Liver (tissue), 9 donors: ENCODE data around the gene UACA. TPM values are rescaled to one million over a fixed set of nuclear protein-coding genes. Genes with fewer than 3 reads are reported as not detected.
A peak's percentile ranks its signal among the peaks of the same experiment; 100 is the strongest.

Source experiments
- DNase-seq: peaks from one replicate; pipeline ENCODE4 v3.0.0-alpha.2; 2017; ENCODE audit warnings: low spot score
- H3K27ac ChIP-seq, 2 donors: one replicate each; pipeline ENCODE4 v1.7.0; 2013; ENCODE audit warnings: inconsistent platforms in 2 of 2, low read length in 2 of 2, control low read depth in 1 of 2, low read depth in 1 of 2, mild to moderate bottlenecking in 1 of 2
- H3K27me3 ChIP-seq, 4 donors: one replicate each; pipeline versions ENCODE4 v1.6.1 to v1.7.0; 2013; ENCODE audit warnings: low read length in 3 of 4, inconsistent platforms in 1 of 4, mild to moderate bottlenecking in 1 of 4, moderate library complexity in 1 of 4; ENCODE audit not compliant: control insufficient read depth in 4 of 4, insufficient read depth in 4 of 4
- H3K36me3 ChIP-seq, 4 donors: one replicate each; pipeline versions ENCODE4 v1.6.1 to v1.7.0; 2013; ENCODE audit warnings: low read length in 3 of 4, mild to moderate bottlenecking in 3 of 4, low read depth in 1 of 4, moderate library complexity in 1 of 4; ENCODE audit not compliant: control insufficient read depth in 4 of 4, insufficient read depth in 3 of 4
- H3K4me1 ChIP-seq, 4 donors: one replicate each; pipeline versions ENCODE4 v1.6.1 to v1.7.0; 2013; ENCODE audit warnings: low read length in 3 of 4, mild to moderate bottlenecking in 3 of 4, moderate library complexity in 1 of 4; ENCODE audit not compliant: control insufficient read depth in 4 of 4, insufficient read depth in 4 of 4
- H3K4me3 ChIP-seq, 3 donors: one replicate each; pipeline versions ENCODE4 v1.6.1 to v1.7.0; 2013; ENCODE audit warnings: low read length in 3 of 3, control low read depth in 1 of 3, low read depth in 1 of 3, mild to moderate bottlenecking in 1 of 3
- H3K9ac ChIP-seq, 2 donors: one replicate each; pipeline ENCODE4 v1.7.0; 2013; ENCODE audit warnings: low read length in 2 of 2, mild to moderate bottlenecking in 2 of 2, moderate library complexity in 2 of 2, control low read depth in 1 of 2, low read depth in 1 of 2
- H3K9me3 ChIP-seq, 4 donors: one replicate each; pipeline versions ENCODE4 v1.6.1 to v1.7.0; 2013; ENCODE audit warnings: low read length in 3 of 4; ENCODE audit not compliant: control insufficient read depth in 4 of 4
- ATF3 ChIP-seq: IDR thresholded peaks from 2 replicates; pipeline ENCODE4 v1.6.1; 2016; ENCODE audit warnings: antibody characterized with exemption
- CTCF ChIP-seq: fragments of 150-350 bp; IDR thresholded peaks from 2 replicates; pipeline ENCODE4 v1.5.1; 2017; ENCODE audit warnings: improper control_type of control experiment, low read depth, low read length; ENCODE audit not compliant: missing input control
- EGR1 ChIP-seq, 2 donors: IDR thresholded peaks; 2 replicates each; pipeline ENCODE4 v1.6.1; 2016 to 2018; ENCODE audit warnings: antibody characterized with exemption in 2 of 2, low read depth in 2 of 2
- FOXA1 ChIP-seq: IDR thresholded peaks from 2 replicates; pipeline ENCODE4 v1.6.1; 2016; ENCODE audit warnings: antibody characterized with exemption
- FOXA2 ChIP-seq: IDR thresholded peaks from 2 replicates; pipeline ENCODE4 v1.6.1; 2016; ENCODE audit warnings: antibody characterized with exemption
- GABPA ChIP-seq, 2 donors: IDR thresholded peaks in 1 of 2; conservative IDR thresholded peaks in 1 of 2; 2 replicates each; pipeline ENCODE4 v1.6.1; 2016; ENCODE audit warnings: antibody characterized with exemption in 2 of 2, mild to moderate bottlenecking in 1 of 2, moderate library complexity in 1 of 2
- HNF4A ChIP-seq, 2 donors: conservative IDR thresholded peaks; 2 replicates each; pipeline ENCODE4 v1.6.1; 2016; ENCODE audit warnings: antibody characterized with exemption in 2 of 2, mild to moderate bottlenecking in 2 of 2
- HNF4G ChIP-seq: IDR thresholded peaks from 2 replicates; pipeline ENCODE4 v1.6.1; 2016; ENCODE audit warnings: antibody characterized with exemption
- JUND ChIP-seq, 2 donors: IDR thresholded peaks; 2 replicates each; pipeline ENCODE4 v1.6.1; 2016; ENCODE audit warnings: antibody characterized with exemption in 2 of 2
- MAX ChIP-seq: IDR thresholded peaks from 2 replicates; pipeline ENCODE4 v1.6.1; 2016; ENCODE audit warnings: antibody characterized with exemption
- NR2F2 ChIP-seq: IDR thresholded peaks from 2 replicates; pipeline ENCODE4 v1.6.1; 2016; ENCODE audit warnings: antibody characterized with exemption
- RAD21 ChIP-seq, 2 donors: IDR thresholded peaks; 2 replicates each; pipeline ENCODE4 v1.6.1; 2016; ENCODE audit warnings: antibody characterized with exemption in 2 of 2, mild to moderate bottlenecking in 2 of 2
- REST ChIP-seq: IDR thresholded peaks from 2 replicates; pipeline ENCODE4 v1.6.1; 2016; ENCODE audit warnings: antibody characterized with exemption, mild to moderate bottlenecking
- RXRA ChIP-seq, 2 donors: IDR thresholded peaks; 2 replicates each; pipeline ENCODE4 v1.6.1; 2017 to 2018; ENCODE audit warnings: antibody characterized with exemption in 2 of 2, mild to moderate bottlenecking in 1 of 2
- SP1 ChIP-seq: IDR thresholded peaks from 2 replicates; pipeline ENCODE4 v1.6.1; 2018; ENCODE audit warnings: antibody characterized with exemption, mild to moderate bottlenecking
- TAF1 ChIP-seq: conservative IDR thresholded peaks from 2 replicates; pipeline ENCODE4 v1.6.1; 2016; ENCODE audit warnings: antibody characterized with exemption, mild to moderate bottlenecking
- YY1 ChIP-seq: IDR thresholded peaks from 2 replicates; pipeline ENCODE4 v1.6.1; 2016; ENCODE audit warnings: antibody characterized with exemption, mild to moderate bottlenecking
- ZBTB33 ChIP-seq: IDR thresholded peaks from 2 replicates; pipeline ENCODE4 v1.6.1; 2016; ENCODE audit warnings: antibody characterized with exemption
- WGBS: extraction: QIAGEN DNeasy Blood & Tissue Kit; methylation state at CpG from one replicate; pipeline ENCODE4 v1.1.7; 2013; 5-methylcytosine and 5-hydroxymethylcytosine counted together
- polyA plus RNA-seq, 2 donors: library from polyadenylated mRNA; stranded (reverse) in 1 of 2; unstranded in 1 of 2; fragments of 200-250 nt in 1 of 2; fragments of >200 nt in 1 of 2; fragmentation: Nextera tagmentation in 1 of 2; extraction: Ambion mirVana in 1 of 2; gene quantifications; one replicate each; pipeline versions ENCODE4 v1.2.1 to v1.2.3, GENCODE V29; 2013 to 2015
- total RNA-seq, 2 donors: library from RNA; depleted of rRNA; stranded (reverse); fragments of >200 nt; gene quantifications; one replicate each; pipeline ENCODE4 v1.2.3, GENCODE V29; 2014
- donor health status: healthy.
- donor health status: healthy.
- donor health status: healthy.
- donor health status: healthy.
- donor health status: healthy.

Gene UACA
- total and polyA plus RNA-seq, 4 donors = 3.9 to 16.0 (median 10.0) TPM

- Histone ChIP-seq H3K4me3 (no peak overlapping the region), H3K9me3 (no peaks in the 10 kb centered on the region), H3K4me1 (peaks cover 2 to 9% (median 7%) of the 10 kb centered on the region in 4 donors), H3K27me3 (no peaks in the 10 kb centered on the region), H3K36me3 (no peaks in the 10 kb centered on the region), H3K27ac (no peak overlapping the region), H3K9ac (no peak overlapping the region)
- DNase-seq = no peak
- WGBS = 94% methylated on average over 5 of the region's 5 CpGs
- TF ChIP-seq SP1 (no peak), FOXA1 (no peak), ZBTB33 (no peak), NR2F2 (no peak), RAD21 (IDR thresholded peaks at IDR 0.05) (no peak), JUND (IDR thresholded peaks at IDR 0.05) (no peak), HNF4G (no peak), HNF4A (conservative IDR thresholded peaks at IDR 0.05) (no peak)
Observed at GRCh38 chr15:70801109-70801508, 37.8 kb upstream of the UACA start.

GRCh38 chr15:70799667-70800450, 36.5 kb upstream of the UACA start:
- H3K4me1 ChIP-seq = peaks cover 2 to 9% (median 7%) of the 10 kb centered on the region in 4 donors
- peak overlapping the region; percentile 15 to 31 for H3K27ac ChIP-seq
- no peak overlapping the region for H3K9ac ChIP-seq
- no peak for DNase-seq
- no peaks in the 10 kb centered on the region for H3K36me3 ChIP-seq
- H3K27me3 ChIP-seq = no peaks in the 10 kb centered on the region
- H3K9me3 ChIP-seq = no peaks in the 10 kb centered on the region
- WGBS = 86% methylated on average over 9 of the region's 9 CpGs
- no peak overlapping the region for H3K4me3 ChIP-seq
- no peak for TF ChIP-seq FOXA1
- peak; percentile 96 for TF ChIP-seq NR2F2
- TF ChIP-seq CTCF = no peak
- no peak for TF ChIP-seq GABPA (IDR thresholded peaks at IDR 0.05 in 1 of 2, conservative IDR thresholded peaks at IDR 0.05 in 1 of 2)
- peak; percentile 34 for TF ChIP-seq SP1
- no peak for TF ChIP-seq TAF1
- TF ChIP-seq JUND (IDR thresholded peaks at IDR 0.05) = peak in 1 of 2 donors; percentile 13
- TF ChIP-seq EGR1 (IDR thresholded peaks at IDR 0.05; ENCODE audit: low read depth in 2 of 2) = no peak
- TF ChIP-seq FOXA2 = no peak
- TF ChIP-seq YY1 = peak; percentile 40
- no peak for TF ChIP-seq REST
- TF ChIP-seq RAD21 (IDR thresholded peaks at IDR 0.05) = peak; percentile 36
- peak; percentile 18 to 27 for TF ChIP-seq RXRA (IDR thresholded peaks at IDR 0.05)
- no peak for TF ChIP-seq HNF4G
- no peak for TF ChIP-seq MAX
- TF ChIP-seq ATF3 = no peak
- no peak for TF ChIP-seq ZBTB33
- peak in 1 of 2 donors; percentile 64 for TF ChIP-seq HNF4A (conservative IDR thresholded peaks at IDR 0.05)
